Neutrophil (primary cell): Measurements from ENCODE around the gene PPIE.

Experiments used
- H3K27ac ChIP-seq: fragments of 200-600 bp; sonication (generic); 2 replicates; pipeline ENCODE4 v1.5.1; 2016; ENCODE audit warnings: mild to moderate bottlenecking, moderate library complexity
- H3K27me3 ChIP-seq: fragments of 200-600 bp; sonication (generic); 2 replicates; pipeline ENCODE4 v1.6.0; 2016; ENCODE audit warnings: mild to moderate bottlenecking
- H3K36me3 ChIP-seq: fragments of 200-600 bp; sonication (generic); 2 replicates; pipeline ENCODE4 v1.5.1; 2017
- H3K4me1 ChIP-seq, 2 experiments: fragments of 200-600 bp in 1 of 2; sonication (generic) in 1 of 2; 1 replicate in 1 of 2; 2 replicates in 1 of 2; pipeline versions ENCODE4 v1.5.1 to v1.6.1; 2013 to 2016; ENCODE audit warnings: low read depth in 1 of 2, low read length in 1 of 2, mild to moderate bottlenecking in 1 of 2, moderate library complexity in 1 of 2; ENCODE audit not compliant: control insufficient read depth in 1 of 2, insufficient read depth in 1 of 2
- H3K4me3 ChIP-seq, 2 experiments: fragments of 200-600 bp in 1 of 2; sonication (generic) in 1 of 2; 1 replicate in 1 of 2; 2 replicates in 1 of 2; pipeline ENCODE4 v1.5.1; 2013 to 2016; ENCODE audit warnings: low read depth in 1 of 2, low read length in 1 of 2, mild to moderate bottlenecking in 1 of 2, moderate library complexity in 1 of 2
- H3K9me3 ChIP-seq: fragments of 200-600 bp; sonication (generic); 2 replicates; pipeline ENCODE4 v1.5.1; 2016
- CTCF ChIP-seq: fragments of 200-600 bp; sonication (generic); IDR thresholded peaks from 2 replicates; pipeline ENCODE4 v1.5.1; 2016; ENCODE audit warnings: antibody characterized with exemption

PPIE gene

DNA sequence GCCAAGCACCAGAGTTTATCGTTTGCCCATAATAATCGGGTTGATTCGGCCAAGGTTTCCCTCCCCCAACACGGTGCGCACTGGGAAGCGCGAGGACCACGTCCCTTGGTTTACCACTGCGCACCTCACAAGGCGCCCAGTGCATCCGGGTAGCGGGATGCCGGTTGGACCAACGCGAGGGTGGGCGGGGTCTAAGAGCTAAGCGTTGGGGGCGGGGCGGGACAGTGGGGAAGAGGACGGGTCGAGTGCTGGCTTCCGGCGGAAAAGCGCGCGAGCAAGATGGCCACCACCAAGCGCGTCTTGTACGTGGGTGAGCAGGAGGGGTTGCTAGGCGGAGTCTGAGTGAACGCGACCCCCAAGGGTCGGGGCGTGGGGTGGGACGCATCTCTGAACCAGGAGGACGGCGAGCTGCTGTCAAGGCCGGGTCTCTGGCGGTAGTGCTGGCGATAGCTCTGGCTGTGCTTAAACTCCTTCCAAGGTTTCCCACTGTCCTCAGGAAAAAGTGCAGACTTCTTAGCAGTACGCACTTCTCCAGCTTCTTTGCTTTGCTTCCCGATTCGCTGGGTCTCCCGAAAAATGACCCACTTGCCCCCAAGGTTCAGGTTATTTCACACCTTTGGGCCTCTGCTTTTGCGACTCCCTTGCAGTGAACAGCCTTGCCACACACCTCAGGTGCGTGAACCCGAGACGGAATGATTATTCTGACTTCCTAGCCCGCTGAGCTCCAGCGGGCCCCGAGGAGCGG, at the start of gene PPIE:
TSS of gene PPIE (plus strand) at position 261 of the 745 bp plus-strand sequence. CDS start at position 280, 19 bp downstream.
- Histone ChIP-seq H3K9me3 (no peaks in the 10 kb centered on the region), H3K27ac (no peak within 1 kb of the TSS), H3K27me3 (peaks cover 22% of the 10 kb centered on the region), H3K4me3 (peak within 1 kb of the TSS; percentile 68 to 77), H3K36me3 (peaks cover 33% of the 10 kb centered on the region), H3K4me1 (peaks cover 6 to 10% of the 10 kb centered on the region in 2 experiments)
- TF ChIP-seq CTCF = no peak

DNA sequence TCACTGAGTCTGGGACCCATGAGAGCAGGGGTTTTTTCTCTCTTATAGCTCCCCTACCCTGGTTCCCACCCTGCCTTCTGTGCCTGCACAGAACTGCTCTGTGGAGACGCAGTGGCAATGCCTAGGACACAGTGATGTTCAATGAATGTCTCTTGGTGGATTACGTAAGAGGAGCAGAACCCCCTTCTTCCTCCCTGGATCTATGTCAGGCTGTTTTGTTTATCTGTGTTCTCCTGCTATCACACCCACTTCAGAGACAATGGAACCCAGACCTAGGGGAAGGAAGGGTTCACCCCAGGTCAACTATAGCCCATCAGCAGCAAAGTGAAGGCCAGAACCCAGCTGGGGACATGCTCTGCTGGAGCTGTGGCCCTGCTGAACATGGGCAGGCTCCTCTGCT, 49.5 kb upstream of the PPIE start:
- Histone ChIP-seq H3K4me1 (peaks cover 15 to 18% of the 10 kb centered on the region in 2 experiments), H3K36me3 (no peaks in the 10 kb centered on the region), H3K27me3 (peaks cover 96% of the 10 kb centered on the region), H3K4me3 (no peak overlapping the region), H3K27ac (no peak overlapping the region), H3K9me3 (no peaks in the 10 kb centered on the region)
- no peak for TF ChIP-seq CTCF

- Histone ChIP-seq H3K4me3 (no peak overlapping the region), H3K27ac (no peak overlapping the region), H3K36me3 (no peaks in the 10 kb centered on the region), H3K4me1 (peaks cover 15 to 18% of the 10 kb centered on the region in 2 experiments), H3K9me3 (no peaks in the 10 kb centered on the region), H3K27me3 (peaks cover 96% of the 10 kb centered on the region)
- no peak for TF ChIP-seq CTCF
Measured at GRCh38 chr1:39689635-39690034, 49.0 kb upstream of the PPIE start.

- no peak for TF ChIP-seq CTCF
- no peak overlapping the region for H3K4me3 ChIP-seq
- H3K36me3 ChIP-seq = no peaks in the 10 kb centered on the region
- peaks cover 96% of the 10 kb centered on the region for H3K27me3 ChIP-seq
- H3K4me1 ChIP-seq = peaks cover 15 to 18% of the 10 kb centered on the region in 2 experiments
- H3K9me3 ChIP-seq = no peaks in the 10 kb centered on the region
- no peak overlapping the region for H3K27ac ChIP-seq
Measured at GRCh38 chr1:39690225-39690624, 48.5 kb upstream of the PPIE start.

- no peak for TF ChIP-seq CTCF
- Histone ChIP-seq H3K9me3 (no peaks in the 10 kb centered on the region), H3K4me1 (peaks cover 15 to 18% of the 10 kb centered on the region in 2 experiments), H3K4me3 (peak overlapping the region; percentile 30 to 64), H3K36me3 (no peaks in the 10 kb centered on the region), H3K27ac (no peak overlapping the region), H3K27me3 (peaks cover 99% of the 10 kb centered on the region)
Measured at GRCh38 chr1:39690794-39691382, 47.8 kb upstream of the PPIE start.
